Liver (tissue), 9 donors: ENCODE data around the gene TTC28. TPM values are rescaled to one million over a fixed set of nuclear protein-coding genes. Genes with fewer than 3 reads are reported as not detected.

Source experiments
- DNase-seq: peaks from one replicate; pipeline ENCODE4 v3.0.0-alpha.2; 2017; ENCODE audit warnings: low spot score
- H3K27ac ChIP-seq, 2 donors: one replicate each; pipeline ENCODE4 v1.7.0; 2013; ENCODE audit warnings: inconsistent platforms in 2 of 2, low read length in 2 of 2, control low read depth in 1 of 2, low read depth in 1 of 2, mild to moderate bottlenecking in 1 of 2
- H3K27me3 ChIP-seq, 4 donors: one replicate each; pipeline versions ENCODE4 v1.6.1 to v1.7.0; 2013; ENCODE audit warnings: low read length in 3 of 4, inconsistent platforms in 1 of 4, mild to moderate bottlenecking in 1 of 4, moderate library complexity in 1 of 4; ENCODE audit not compliant: control insufficient read depth in 4 of 4, insufficient read depth in 4 of 4
- H3K36me3 ChIP-seq, 4 donors: one replicate each; pipeline versions ENCODE4 v1.6.1 to v1.7.0; 2013; ENCODE audit warnings: low read length in 3 of 4, mild to moderate bottlenecking in 3 of 4, low read depth in 1 of 4, moderate library complexity in 1 of 4; ENCODE audit not compliant: control insufficient read depth in 4 of 4, insufficient read depth in 3 of 4
- H3K4me1 ChIP-seq, 4 donors: one replicate each; pipeline versions ENCODE4 v1.6.1 to v1.7.0; 2013; ENCODE audit warnings: low read length in 3 of 4, mild to moderate bottlenecking in 3 of 4, moderate library complexity in 1 of 4; ENCODE audit not compliant: control insufficient read depth in 4 of 4, insufficient read depth in 4 of 4
- H3K4me3 ChIP-seq, 3 donors: one replicate each; pipeline versions ENCODE4 v1.6.1 to v1.7.0; 2013; ENCODE audit warnings: low read length in 3 of 3, control low read depth in 1 of 3, low read depth in 1 of 3, mild to moderate bottlenecking in 1 of 3
- H3K9ac ChIP-seq, 2 donors: one replicate each; pipeline ENCODE4 v1.7.0; 2013; ENCODE audit warnings: low read length in 2 of 2, mild to moderate bottlenecking in 2 of 2, moderate library complexity in 2 of 2, control low read depth in 1 of 2, low read depth in 1 of 2
- H3K9me3 ChIP-seq, 4 donors: one replicate each; pipeline versions ENCODE4 v1.6.1 to v1.7.0; 2013; ENCODE audit warnings: low read length in 3 of 4; ENCODE audit not compliant: control insufficient read depth in 4 of 4
- CTCF ChIP-seq: fragments of 150-350 bp; IDR thresholded peaks from 2 replicates; pipeline ENCODE4 v1.5.1; 2017; ENCODE audit warnings: improper control_type of control experiment, low read depth, low read length; ENCODE audit not compliant: missing input control
- EGR1 ChIP-seq, 2 donors: IDR thresholded peaks; 2 replicates each; pipeline ENCODE4 v1.6.1; 2016 to 2018; ENCODE audit warnings: antibody characterized with exemption in 2 of 2, low read depth in 2 of 2
- FOXA2 ChIP-seq: IDR thresholded peaks from 2 replicates; pipeline ENCODE4 v1.6.1; 2016; ENCODE audit warnings: antibody characterized with exemption
- GABPA ChIP-seq, 2 donors: IDR thresholded peaks in 1 of 2; conservative IDR thresholded peaks in 1 of 2; 2 replicates each; pipeline ENCODE4 v1.6.1; 2016; ENCODE audit warnings: antibody characterized with exemption in 2 of 2, mild to moderate bottlenecking in 1 of 2, moderate library complexity in 1 of 2
- HNF4A ChIP-seq, 2 donors: conservative IDR thresholded peaks; 2 replicates each; pipeline ENCODE4 v1.6.1; 2016; ENCODE audit warnings: antibody characterized with exemption in 2 of 2, mild to moderate bottlenecking in 2 of 2
- HNF4G ChIP-seq: IDR thresholded peaks from 2 replicates; pipeline ENCODE4 v1.6.1; 2016; ENCODE audit warnings: antibody characterized with exemption
- JUND ChIP-seq, 2 donors: IDR thresholded peaks; 2 replicates each; pipeline ENCODE4 v1.6.1; 2016; ENCODE audit warnings: antibody characterized with exemption in 2 of 2
- MAX ChIP-seq: IDR thresholded peaks from 2 replicates; pipeline ENCODE4 v1.6.1; 2016; ENCODE audit warnings: antibody characterized with exemption
- NR2F2 ChIP-seq: IDR thresholded peaks from 2 replicates; pipeline ENCODE4 v1.6.1; 2016; ENCODE audit warnings: antibody characterized with exemption
- RAD21 ChIP-seq, 2 donors: IDR thresholded peaks; 2 replicates each; pipeline ENCODE4 v1.6.1; 2016; ENCODE audit warnings: antibody characterized with exemption in 2 of 2, mild to moderate bottlenecking in 2 of 2
- REST ChIP-seq: IDR thresholded peaks from 2 replicates; pipeline ENCODE4 v1.6.1; 2016; ENCODE audit warnings: antibody characterized with exemption, mild to moderate bottlenecking
- RXRA ChIP-seq, 2 donors: IDR thresholded peaks; 2 replicates each; pipeline ENCODE4 v1.6.1; 2017 to 2018; ENCODE audit warnings: antibody characterized with exemption in 2 of 2, mild to moderate bottlenecking in 1 of 2
- SP1 ChIP-seq: IDR thresholded peaks from 2 replicates; pipeline ENCODE4 v1.6.1; 2018; ENCODE audit warnings: antibody characterized with exemption, mild to moderate bottlenecking
- TAF1 ChIP-seq: conservative IDR thresholded peaks from 2 replicates; pipeline ENCODE4 v1.6.1; 2016; ENCODE audit warnings: antibody characterized with exemption, mild to moderate bottlenecking
- YY1 ChIP-seq: IDR thresholded peaks from 2 replicates; pipeline ENCODE4 v1.6.1; 2016; ENCODE audit warnings: antibody characterized with exemption, mild to moderate bottlenecking
- ZBTB33 ChIP-seq: IDR thresholded peaks from 2 replicates; pipeline ENCODE4 v1.6.1; 2016; ENCODE audit warnings: antibody characterized with exemption
- WGBS: extraction: QIAGEN DNeasy Blood & Tissue Kit; methylation state at CpG from one replicate; pipeline ENCODE4 v1.1.7; 2013; 5-methylcytosine and 5-hydroxymethylcytosine counted together
- polyA plus RNA-seq, 2 donors: library from polyadenylated mRNA; stranded (reverse) in 1 of 2; unstranded in 1 of 2; fragments of 200-250 nt in 1 of 2; fragments of >200 nt in 1 of 2; fragmentation: Nextera tagmentation in 1 of 2; extraction: Ambion mirVana in 1 of 2; gene quantifications; one replicate each; pipeline versions ENCODE4 v1.2.1 to v1.2.3, GENCODE V29; 2013 to 2015
- total RNA-seq, 2 donors: library from RNA; depleted of rRNA; stranded (reverse); fragments of >200 nt; gene quantifications; one replicate each; pipeline ENCODE4 v1.2.3, GENCODE V29; 2014
- TF ChIP-seq, protein P1 (sequence below): IDR thresholded peaks from 2 replicates; pipeline ENCODE4 v1.6.1; 2016; ENCODE audit warnings: antibody characterized with exemption
- donor health status: healthy.
- donor health status: healthy.
- donor health status: healthy.
- donor health status: healthy.
- donor health status: healthy.

TTC28 gene
- total and polyA plus RNA-seq, 4 donors, result 4.2 to 19.4 (median 5.9) TPM

DNA sequence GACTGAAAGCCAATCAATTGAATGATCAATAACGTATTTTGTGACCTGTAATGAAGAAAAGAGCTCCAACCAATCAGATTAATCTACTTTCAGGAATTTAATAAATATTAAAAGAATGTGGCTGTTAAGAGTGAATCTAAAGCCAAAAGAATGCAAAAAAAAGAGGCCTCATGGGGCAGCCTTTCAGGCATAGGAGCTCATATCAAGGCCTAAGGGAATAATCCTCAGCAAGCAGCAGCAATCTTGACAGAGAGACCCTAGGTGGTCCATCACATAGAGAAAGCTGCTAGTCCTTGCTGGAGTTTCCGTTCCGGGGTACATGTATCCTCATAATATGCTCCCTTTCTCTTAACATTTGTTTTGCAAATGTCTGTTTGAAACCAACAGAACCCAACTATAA is 447.4 kb downstream of the TTC28 start:
- no peak overlapping the region for H3K9ac ChIP-seq
- DNase-seq, result no peak
- no peaks in the 10 kb centered on the region for H3K27me3 ChIP-seq
- 91% methylated on average over 3 of the region's 3 CpGs for WGBS
- no peak overlapping the region for H3K4me3 ChIP-seq
- no peak overlapping the region for H3K27ac ChIP-seq
- no peaks in the 10 kb centered on the region for H3K9me3 ChIP-seq
- no peak for TF ChIP-seq HNF4A (conservative IDR thresholded peaks at IDR 0.05)
- TF ChIP-seq RXRA (IDR thresholded peaks at IDR 0.05), result no peak
- no peak for TF ChIP-seq EGR1 (IDR thresholded peaks at IDR 0.05; ENCODE audit: low read depth in 2 of 2)
- no peak for TF ChIP-seq ZBTB33
- TF ChIP-seq JUND (IDR thresholded peaks at IDR 0.05), result no peak
- TF ChIP-seq RAD21 (IDR thresholded peaks at IDR 0.05), result no peak
- TF ChIP-seq YY1, result no peak
- TF ChIP-seq CTCF, result no peak
- TF ChIP-seq HNF4G, result no peak
- TF ChIP-seq REST, result no peak
- no peak for TF ChIP-seq SP1
- no peak for TF ChIP-seq NR2F2
- TF ChIP-seq TAF1, result no peak
- no peaks in the 10 kb centered on the region for H3K36me3 ChIP-seq
- no peaks in the 10 kb centered on the region for H3K4me1 ChIP-seq

DNA sequence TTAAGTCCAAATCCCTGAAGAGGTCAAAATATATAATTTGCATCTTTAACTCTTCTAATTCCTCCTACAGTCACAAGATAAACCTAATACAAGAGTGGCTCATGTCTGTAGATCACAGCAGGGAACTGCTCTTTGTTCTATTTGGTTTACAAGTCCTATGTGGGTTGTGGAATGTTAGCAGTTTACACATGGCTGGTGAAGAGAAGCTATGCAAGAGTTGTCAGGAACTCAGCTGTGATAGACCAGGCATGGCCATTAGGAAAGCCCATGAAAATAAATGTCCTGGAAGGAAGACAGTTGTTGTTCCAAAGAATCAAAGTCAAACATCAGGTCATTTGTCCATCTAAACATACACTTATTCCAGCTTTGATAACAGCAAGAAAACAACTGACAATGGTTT is 448.2 kb downstream of the TTC28 start:
- DNase-seq, result no peak
- no peaks in the 10 kb centered on the region for H3K27me3 ChIP-seq
- H3K9me3 ChIP-seq, result no peaks in the 10 kb centered on the region
- no peak overlapping the region for H3K4me3 ChIP-seq
- H3K9ac ChIP-seq, result no peak overlapping the region
- no peaks in the 10 kb centered on the region for H3K4me1 ChIP-seq
- no peak overlapping the region for H3K27ac ChIP-seq
- TF ChIP-seq YY1, result no peak
- TF ChIP-seq EGR1 (IDR thresholded peaks at IDR 0.05; ENCODE audit: low read depth in 2 of 2), result no peak
- no peak for TF ChIP-seq MAX
- no peak for TF ChIP-seq FOXA2
- no peak for TF ChIP-seq CTCF
- TF ChIP-seq HNF4G, result no peak
- TF ChIP-seq, protein P1, sequence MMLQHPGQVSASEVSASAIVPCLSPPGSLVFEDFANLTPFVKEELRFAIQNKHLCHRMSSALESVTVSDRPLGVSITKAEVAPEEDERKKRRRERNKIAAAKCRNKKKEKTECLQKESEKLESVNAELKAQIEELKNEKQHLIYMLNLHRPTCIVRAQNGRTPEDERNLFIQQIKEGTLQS, result no peak
- no peak for TF ChIP-seq REST
- no peak for TF ChIP-seq GABPA (IDR thresholded peaks at IDR 0.05 in 1 of 2, conservative IDR thresholded peaks at IDR 0.05 in 1 of 2)
- TF ChIP-seq HNF4A (conservative IDR thresholded peaks at IDR 0.05), result no peak
- no peaks in the 10 kb centered on the region for H3K36me3 ChIP-seq
